DOHH2 (cell line): ENCODE data around the gene POR.

Experiments
- CTCF ChIP-seq: fragments of 200-600 bp; sonication (generic); IDR thresholded peaks from one replicate; pipeline ENCODE4 v1.5.1; 2014; ENCODE audit warnings: antibody characterized with exemption, mild to moderate bottlenecking, low read depth, low read length; ENCODE audit not compliant: poor library complexity, severe bottlenecking
- EZH2phosphoT487 ChIP-seq: fragments of 200-600 bp; sonication (generic); IDR thresholded peaks from 2 replicates; pipeline ENCODE4 v1.6.1; 2017; ENCODE audit warnings: borderline replicate concordance, mild to moderate bottlenecking, antibody characterized with exemption, low read length, moderate library complexity, mixed read lengths

- TF ChIP-seq CTCF (no peak), EZH2phosphoT487 (no peak)
Observed at GRCh38 chr7:75888464-75889222, 26.3 kb upstream of the POR start.
